ENCODE measurements around the gene PRMT5.
"Not testable (repeated sequence)": the region's sequence is repeated elsewhere in the genome, so short reads cannot be mapped to it uniquely, and the experiment has no call there.

The PRMT5 gene

GRCh38 chr14:22929961-22930364 lies 787 bp upstream of the PRMT5 start:
- DNase-seq: no peak

- DNase-seq: no peak
These were observed 706 bp downstream of the PRMT5 start for GRCh38 chr14:22928237-22929103.

GRCh38 chr14:22926316-22926715 lies 2.9 kb downstream of the PRMT5 start:
- DNase-seq: no peak

GRCh38 chr14:22925513-22925912 lies 3.7 kb downstream of the PRMT5 start:
- DNase-seq: no peak

GRCh38 chr14:22923746-22924145 lies 5.4 kb downstream of the PRMT5 start:
- no peak for DNase-seq

GRCh38 chr14:22922294-22922693 lies 6.9 kb downstream of the PRMT5 start:
- no peak for DNase-seq

GRCh38 chr14:22920697-22921096 lies 8.5 kb downstream of the PRMT5 start:
- DNase-seq: no peak

GRCh38 chr14:22919601-22919921 lies 9.6 kb downstream of the PRMT5 start:
- DNase-seq: no peak

GRCh38 chr14:22918804-22919600 lies 10.2 kb downstream of the PRMT5 start, which contains the start of gene RBM23:
Gene RBM23, minus strand, starts transcription at chr14:22919149.
- peak; percentile 100 for DNase-seq

- peak in 1 of 2 donors; percentile 31 for DNase-seq
These were observed 13.2 kb downstream of the PRMT5 start for GRCh38 chr14:22915886-22916521.

- not testable (repeated sequence) for DNase-seq
These were observed 14.3 kb downstream of the PRMT5 start for GRCh38 chr14:22914836-22915235.

- no peak for DNase-seq
These were observed 18.3 kb downstream of the PRMT5 start for GRCh38 chr14:22910916-22911315.

- DNase-seq: no peak
These were observed 20.6 kb downstream of the PRMT5 start for GRCh38 chr14:22908601-22909000.

GRCh38 chr14:22907429-22907828 lies 21.7 kb downstream of the PRMT5 start:
- no peak for DNase-seq

- no peak for DNase-seq
These were observed 23.1 kb downstream of the PRMT5 start for GRCh38 chr14:22906073-22906472.

GRCh38 chr14:22905627-22906026 lies 23.5 kb downstream of the PRMT5 start:
- no peak for DNase-seq

- DNase-seq: no peak
These were observed 25.5 kb downstream of the PRMT5 start for GRCh38 chr14:22903742-22904087.

GRCh38 chr14:22901799-22902198 lies 27.4 kb downstream of the PRMT5 start:
- no peak for DNase-seq

- peak; percentile 61 to 80 for DNase-seq
These were observed 28.9 kb downstream of the PRMT5 start for GRCh38 chr14:22900081-22900799.

- no peak for DNase-seq
These were observed 30.7 kb downstream of the PRMT5 start for GRCh38 chr14:22898302-22899090.

GRCh38 chr14:22897357-22897756 lies 31.8 kb downstream of the PRMT5 start:
- no peak for DNase-seq

GRCh38 chr14:22896760-22897159 lies 32.4 kb downstream of the PRMT5 start:
- DNase-seq: no peak

Data from CD4-positive, alpha-beta T cell treated with Interleukin-4 for 1 hour (primary cell).